Spleen (tissue), 11 donors: Measurements from ENCODE around the gene BNC2. TPM values are rescaled to one million over a fixed set of nuclear protein-coding genes. Genes with fewer than 3 reads are reported as not detected.

Source experiments
- DNase-seq: peaks from one replicate; pipeline ENCODE4 v3.0.0-alpha.2; 2020
- H3K27ac ChIP-seq, 8 donors: fragments of 200-600 bp; sonication (generic) in 7 of 8; 1 replicate in 4 of 8; 2 replicates in 4 of 8; pipeline versions ENCODE4 v1.5.0 to v1.8.0; 2016 to 2021; ENCODE audit warnings: inconsistent platforms in 4 of 8, mild to moderate bottlenecking in 4 of 8, moderate library complexity in 1 of 8
- H3K27me3 ChIP-seq, 7 donors: fragments of 200-600 bp; sonication (generic) in 6 of 7; replicated peaks in 1 of 7; 1 replicate in 4 of 7; 2 replicates in 3 of 7; pipeline versions ENCODE4 v1.5.0 to v1.8.0; 2016 to 2021; ENCODE audit warnings: inconsistent platforms in 3 of 7, mild to moderate bottlenecking in 1 of 7
- H3K36me3 ChIP-seq, 6 donors: fragments of 200-600 bp; sonication (generic) in 5 of 6; 1 replicate in 4 of 6; 2 replicates in 2 of 6; pipeline versions ENCODE4 v1.5.0 to v1.8.0; 2016 to 2021; ENCODE audit warnings: inconsistent platforms in 2 of 6
- H3K4me1 ChIP-seq, 6 donors: fragments of 200-600 bp; sonication (generic) in 5 of 6; 1 replicate in 3 of 6; 2 replicates in 3 of 6; pipeline versions ENCODE4 v1.5.0 to v1.8.0; 2016 to 2021; ENCODE audit warnings: inconsistent platforms in 3 of 6
- H3K4me3 ChIP-seq, 8 donors: fragments of 200-600 bp; sonication (generic) in 7 of 8; 1 replicate in 4 of 8; 2 replicates in 4 of 8; pipeline versions ENCODE4 v1.5.0 to v1.8.0; 2016 to 2021; ENCODE audit warnings: inconsistent platforms in 4 of 8, mild to moderate bottlenecking in 4 of 8, moderate library complexity in 2 of 8
- H3K9me3 ChIP-seq, 8 donors: fragments of 200-600 bp; sonication (generic) in 7 of 8; 1 replicate in 4 of 8; 2 replicates in 4 of 8; pipeline versions ENCODE4 v1.5.0 to v1.8.0; 2016 to 2021; ENCODE audit warnings: inconsistent platforms in 4 of 8
- CTCF ChIP-seq, 11 experiments: fragments of 200-600 bp in 7 of 11; fragments of 450-650 bp in 4 of 11; sonication (generic) in 4 of 11; IDR thresholded peaks in 8 of 11; conservative IDR thresholded peaks in 3 of 11; 1 replicate in 7 of 11; 2 replicates in 4 of 11; pipeline versions ENCODE4 v1.4.0 to v1.8.0; 2016 to 2021; ENCODE audit warnings: antibody characterized with exemption in 11 of 11, inconsistent platforms in 4 of 11, mild to moderate bottlenecking in 1 of 11
- POLR2A ChIP-seq, 3 donors: fragments of 450-650 bp; IDR thresholded peaks; one replicate each; pipeline ENCODE4 v1.5.1; 2017; ENCODE audit warnings: antibody characterized with exemption in 3 of 3, mild to moderate bottlenecking in 1 of 3
- POLR2AphosphoS5 ChIP-seq, 3 donors: sonication (generic); formaldehyde crosslinking; IDR thresholded peaks; one replicate each; pipeline ENCODE4 v1.5.1; 2017; ENCODE audit warnings: antibody characterized with exemption in 3 of 3
- WGBS, 5 donors: extraction: QIAGEN DNeasy Blood & Tissue Kit in 3 of 5; methylation state at CpG; one replicate each; pipeline versions ENCODE4 v1.1.5 to v1.1.7; 2013 to 2018; 5-methylcytosine and 5-hydroxymethylcytosine counted together
- intact Hi-C: fragments of 100-400 bp; cut with DNase I; formaldehyde crosslinking; loops from one replicate; pipeline ENCODE4 v1.15.0; 2023; ENCODE audit warnings: low total_unique reads
- polyA plus RNA-seq, 3 donors: library from polyadenylated mRNA; stranded (reverse); fragments of 200-250 nt; gene quantifications; one replicate each; pipeline ENCODE4 v1.2.1, GENCODE V29; 2013
- total RNA-seq, 7 donors: library from RNA; depleted of rRNA in 3 of 7; stranded (reverse); fragments of >200 nt in 3 of 7; fragmentation: NEBNext Ultra II Directional in 4 of 7; extraction: Animal tissue kit (Norgen Biotek cat#: 25700) in 4 of 7; gene quantifications; one replicate each; pipeline versions ENCODE4 v1.1.0 to v1.2.1, GENCODE V29; 2016 to 2021
- donor health status: healthy with polysubstance abuse.
- donor health status: DM: no; HTN: no; CAD: no; lungs with moderate emphysema.
- donor health status: DM: no; HTN: no; CAD: no.
- donor health status: Bipolar disorder and iron deficiency.
- donor health status: healthy.
- donor health status: DM: no; HTN: no; CAD: no.
- donor health status: DM: yes; HTN: yes; CAD: no.

The BNC2 gene
- total and polyA plus RNA-seq, 10 donors = 0.07 to 4.3 (median 1.3) TPM

- no peaks in the 10 kb centered on the region for H3K4me1 ChIP-seq
- intact Hi-C loops = no loop called here
- no peak for TF ChIP-seq POLR2A (IDR thresholded peaks at IDR 0.05)
- TF ChIP-seq POLR2AphosphoS5 (IDR thresholded peaks at IDR 0.05) = no peak
- TF ChIP-seq CTCF (IDR thresholded peaks at IDR 0.05 in 8 of 11, conservative IDR thresholded peaks at IDR 0.05 in 3 of 11) = no peak
- no peak overlapping the region for H3K4me3 ChIP-seq
- no peaks in the 10 kb centered on the region for H3K36me3 ChIP-seq
- H3K27ac ChIP-seq = no peak overlapping the region
- no peaks in the 10 kb centered on the region for H3K9me3 ChIP-seq
- WGBS, 5 donors = 66 to 78% (median 71%) methylated on average over 3 of the region's 3 CpGs
- DNase-seq = no peak
- H3K27me3 ChIP-seq = no peaks in the 10 kb centered on the region
These were observed 247.9 kb downstream of the BNC2 start for GRCh38 chr9:16622541-16622940.

GRCh38 chr9:16619914-16620520, 250.5 kb downstream of the BNC2 start:
- intact Hi-C loops = no loop called here
- DNase-seq = no peak
- no peaks in the 10 kb centered on the region for H3K9me3 ChIP-seq
- WGBS, 5 donors = 58 to 81% (median 71%) methylated on average over 7 of the region's 7 CpGs
- H3K27me3 ChIP-seq = no peaks in the 10 kb centered on the region
- TF ChIP-seq POLR2AphosphoS5 (IDR thresholded peaks at IDR 0.05) (no peak), POLR2A (IDR thresholded peaks at IDR 0.05) (no peak), CTCF (IDR thresholded peaks at IDR 0.05 in 8 of 11, conservative IDR thresholded peaks at IDR 0.05 in 3 of 11) (no peak)
- H3K4me1 ChIP-seq = no peaks in the 10 kb centered on the region
- no peak overlapping the region for H3K27ac ChIP-seq
- H3K36me3 ChIP-seq = no peaks in the 10 kb centered on the region
- no peak overlapping the region for H3K4me3 ChIP-seq

- H3K27me3 ChIP-seq = no peaks in the 10 kb centered on the region
- no peak overlapping the region for H3K27ac ChIP-seq
- intact Hi-C loops = no loop called here
- DNase-seq = no peak
- TF ChIP-seq POLR2A (IDR thresholded peaks at IDR 0.05) (no peak), POLR2AphosphoS5 (IDR thresholded peaks at IDR 0.05) (no peak), CTCF (IDR thresholded peaks at IDR 0.05 in 8 of 11, conservative IDR thresholded peaks at IDR 0.05 in 3 of 11) (no peak)
- no peaks in the 10 kb centered on the region for H3K36me3 ChIP-seq
- no peaks in the 10 kb centered on the region for H3K9me3 ChIP-seq
- H3K4me1 ChIP-seq = no peaks in the 10 kb centered on the region
- no peak overlapping the region for H3K4me3 ChIP-seq
These were observed 251.1 kb downstream of the BNC2 start for GRCh38 chr9:16619402-16619801.

GRCh38 chr9:16618524-16618923, 251.9 kb downstream of the BNC2 start:
- intact Hi-C loops = no loop called here
- DNase-seq = no peak
- H3K27ac ChIP-seq = no peak overlapping the region
- no peaks in the 10 kb centered on the region for H3K36me3 ChIP-seq
- H3K4me3 ChIP-seq = no peak overlapping the region
- no peaks in the 10 kb centered on the region for H3K27me3 ChIP-seq
- no peak for TF ChIP-seq POLR2AphosphoS5 (IDR thresholded peaks at IDR 0.05)
- no peak for TF ChIP-seq CTCF (IDR thresholded peaks at IDR 0.05 in 8 of 11, conservative IDR thresholded peaks at IDR 0.05 in 3 of 11)
- no peak for TF ChIP-seq POLR2A (IDR thresholded peaks at IDR 0.05)
- WGBS, 5 donors = 75 to 80% (median 77%) methylated on average over 3 of the region's 3 CpGs
- no peaks in the 10 kb centered on the region for H3K9me3 ChIP-seq
- H3K4me1 ChIP-seq = no peaks in the 10 kb centered on the region
